ENCODE data around the gene TRAPPC12. TPM values are rescaled to one million over a fixed set of nuclear protein-coding genes. Genes with fewer than 3 reads are reported as not detected.
"Not testable (repeated sequence)": the region's sequence is repeated elsewhere in the genome, so short reads cannot be mapped to it uniquely, and the experiment has no call there.

The TRAPPC12 gene
- total and polyA plus RNA-seq, 8 donors, result 35.2 to 97.5 (median 40.9) TPM

DNA sequence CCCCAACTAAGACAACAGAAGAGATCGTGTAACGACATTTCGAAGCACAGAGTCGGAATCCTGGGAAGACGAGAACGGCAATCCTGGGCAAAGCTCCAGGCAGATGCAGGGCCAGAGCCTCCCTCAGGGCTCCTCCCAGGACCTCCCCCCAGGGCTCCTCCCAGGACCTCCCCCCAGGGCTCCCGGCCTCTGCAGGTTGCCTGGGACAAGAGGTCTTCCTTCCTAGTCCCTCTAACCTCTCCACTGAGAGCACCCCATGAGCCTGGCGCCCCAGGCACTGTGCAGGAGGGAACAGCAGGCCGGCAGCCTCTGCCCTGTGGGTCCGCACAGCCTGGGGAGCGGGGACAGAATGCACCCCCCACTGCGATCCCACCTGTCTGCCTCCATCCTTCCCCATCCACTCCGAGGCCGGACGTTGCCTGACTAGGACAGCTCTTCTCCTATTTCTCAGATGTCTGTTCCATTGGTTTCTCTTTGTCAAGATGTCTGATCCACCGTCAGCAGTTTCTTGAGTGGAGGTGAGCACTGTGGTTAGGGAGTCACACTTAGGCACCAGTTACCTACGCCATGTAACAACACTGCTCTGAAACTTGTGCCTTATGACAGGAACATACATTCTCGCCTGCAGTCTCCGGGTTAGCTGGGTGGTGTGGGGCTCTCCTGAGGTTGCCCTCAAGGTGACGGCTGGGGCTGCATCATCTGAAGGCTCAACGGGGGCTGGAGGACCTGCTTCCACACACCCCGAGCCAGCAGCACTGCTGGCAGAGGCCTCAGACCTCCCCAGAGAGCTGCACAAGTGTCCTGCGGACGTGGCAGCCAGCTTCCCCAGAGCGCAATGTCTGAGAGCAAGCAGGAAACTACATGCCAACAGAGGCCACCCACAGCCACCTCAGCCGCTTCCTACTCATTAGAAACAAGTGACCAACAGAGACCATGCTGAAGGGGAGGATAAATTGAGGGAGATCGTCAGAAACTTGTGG is 111.0 kb downstream of the TRAPPC12 start:
- H3K36me3 ChIP-seq, result peaks cover 0 to 6% (median 0%) of the 10 kb centered on the region in 3 donors
- WGBS, 2 donors, result 87% methylated on average over 26 to 27 of the region's 27 CpGs
- no peak for TF ChIP-seq CTCF (IDR thresholded peaks at IDR 0.05)
- no peak for ATAC-seq
- DNase-seq, result no peak
- H3K4me3 ChIP-seq, result no peak overlapping the region
- no peaks in the 10 kb centered on the region for H3K27me3 ChIP-seq
- intact Hi-C loops (cut with DNase I), result no loop called here
- no peak for FAIRE-seq
- no peaks in the 10 kb centered on the region for H3K9me3 ChIP-seq
- H3K4me1 ChIP-seq, result peaks cover 0 to 4% (median 0%) of the 10 kb centered on the region in 3 donors
- no peak overlapping the region for H3K27ac ChIP-seq

DNA sequence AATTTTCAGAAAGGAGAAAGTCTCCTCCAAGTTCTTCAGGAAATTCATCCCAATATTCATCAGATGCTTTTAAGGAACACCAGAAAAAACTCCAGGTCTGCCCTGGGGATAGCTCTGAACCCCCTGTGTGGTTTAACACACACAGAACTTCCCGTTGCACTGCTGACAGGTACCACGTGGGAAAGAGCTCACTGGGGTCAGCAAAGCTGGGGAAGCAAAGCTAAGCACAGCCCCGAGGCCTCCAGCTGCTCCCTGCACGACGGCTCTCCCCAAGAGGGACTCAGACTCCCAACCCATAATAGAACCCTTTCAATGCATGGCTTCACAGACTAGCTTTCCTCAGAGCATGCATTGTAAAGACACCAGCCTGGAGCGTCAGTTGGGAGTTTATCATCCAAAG is 111.8 kb downstream of the TRAPPC12 start:
- Histone ChIP-seq H3K4me1 (peaks cover 0 to 4% (median 0%) of the 10 kb centered on the region in 3 donors), H3K27me3 (no peaks in the 10 kb centered on the region), H3K4me3 (no peak overlapping the region), H3K27ac (no peak overlapping the region), H3K36me3 (peaks cover 0 to under 1% (median 0%) of the 10 kb centered on the region in 3 donors), H3K9me3 (no peaks in the 10 kb centered on the region)
- no peak for TF ChIP-seq CTCF (IDR thresholded peaks at IDR 0.05)
- FAIRE-seq (no peak), ATAC-seq (no peak), DNase-seq (no peak)
- 60 to 76% methylated on average over 6 of the region's 6 CpGs for WGBS, 2 donors
- intact Hi-C loops (cut with DNase I), result no loop called here

GRCh38 chr2:3491716-3492474 is 112.4 kb downstream of the TRAPPC12 start:
- no peak overlapping the region for H3K4me3 ChIP-seq

DNA sequence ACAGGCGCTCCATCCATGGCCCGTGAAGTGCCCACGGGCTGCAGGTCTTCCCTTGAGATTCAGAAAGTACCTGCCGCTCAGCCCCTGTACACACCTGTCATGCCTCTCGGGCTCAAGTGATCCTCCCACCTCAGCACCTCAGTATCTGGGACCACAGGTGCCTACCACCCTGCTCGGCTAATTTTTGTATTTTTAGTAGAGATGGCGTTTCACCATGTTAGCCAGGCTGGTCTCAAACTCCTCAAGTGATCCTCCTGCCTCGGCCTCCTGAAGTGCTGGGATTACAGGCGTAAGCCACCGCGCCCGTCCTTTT is 112.9 kb downstream of the TRAPPC12 start:
- 92 to 95% methylated on average over 12 of the region's 12 CpGs for WGBS, 2 donors
- H3K4me1 ChIP-seq; H3K27me3 ChIP-seq; FAIRE-seq; H3K27ac ChIP-seq; H3K36me3 ChIP-seq; H3K4me3 ChIP-seq; intact Hi-C loops (cut with DNase I); H3K9me3 ChIP-seq; ATAC-seq; DNase-seq: not testable (repeated sequence)

More at GRCh38 chr2:3491716-3492474, 112.4 kb downstream of the TRAPPC12 start:
- ATAC-seq (no peak), FAIRE-seq (no peak), DNase-seq (no peak)
- Histone ChIP-seq H3K27me3 (no peaks in the 10 kb centered on the region), H3K27ac (no peak overlapping the region), H3K4me1 (peaks cover 0 to 4% (median 0%) of the 10 kb centered on the region in 3 donors), H3K9me3 (no peaks in the 10 kb centered on the region), H3K36me3 (peaks cover 0 to under 1% (median 0%) of the 10 kb centered on the region in 3 donors)
- intact Hi-C loops (cut with DNase I), result no loop called here
- no peak for TF ChIP-seq CTCF (IDR thresholded peaks at IDR 0.05)
- WGBS, 2 donors, result 92 to 94% methylated on average over 17 of the region's 17 CpGs

GRCh38 chr2:3492951-3493614 is 113.6 kb downstream of the TRAPPC12 start:
- H3K27ac ChIP-seq, result no peak overlapping the region
- TF ChIP-seq CTCF (IDR thresholded peaks at IDR 0.05), result no peak
- DNase-seq, result peak in 1 of 6 donors; percentile 23

More at GRCh38 chr2:3492951-3493614, 113.6 kb downstream of the TRAPPC12 start:
- intact Hi-C loops (cut with DNase I), result no loop called here
- peaks cover 0 to 3% (median 0%) of the 10 kb centered on the region in 3 donors for H3K4me1 ChIP-seq
- peaks cover 0 to 11% (median 0%) of the 10 kb centered on the region in 3 donors for H3K36me3 ChIP-seq
- ATAC-seq (peak in 1 of 4 donors; percentile 2), FAIRE-seq (no peak)
- H3K4me3 ChIP-seq, result no peak overlapping the region
- H3K27me3 ChIP-seq, result no peaks in the 10 kb centered on the region
- WGBS, 2 donors, result 81 to 85% methylated on average over 29 of the region's 29 CpGs
- no peaks in the 10 kb centered on the region for H3K9me3 ChIP-seq
